ENCODE measurements around the gene GMDS.

DNA sequence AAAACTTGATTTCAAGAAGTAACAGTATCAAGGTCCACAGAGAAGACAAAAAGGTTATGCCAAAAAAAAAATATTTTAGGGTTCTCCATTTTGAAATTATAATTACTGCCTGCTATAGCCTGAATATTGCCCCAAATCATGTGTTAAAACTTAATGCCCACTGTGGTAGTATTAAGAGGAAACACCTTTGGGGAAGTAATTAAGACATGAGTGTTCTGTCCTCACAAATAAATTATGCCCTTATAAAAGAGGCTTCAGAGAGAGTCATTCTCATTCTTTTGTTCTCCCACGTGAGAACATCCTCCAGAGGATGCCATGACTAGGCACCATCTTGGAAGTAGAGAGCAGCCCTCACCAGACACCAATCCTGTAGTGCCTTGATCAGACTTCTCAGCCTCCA is 66.2 kb downstream of the GMDS start:
- no peak for TF ChIP-seq EP300 (IDR thresholded peaks at IDR 0.05; ENCODE audit: borderline replicate concordance in 1 of 2, low read depth in 2 of 2, low read length in 2 of 2)
- TF ChIP-seq CHD2 (IDR thresholded peaks at IDR 0.05; ENCODE audit: low read length) = no peak
- TF ChIP-seq, protein P1, sequence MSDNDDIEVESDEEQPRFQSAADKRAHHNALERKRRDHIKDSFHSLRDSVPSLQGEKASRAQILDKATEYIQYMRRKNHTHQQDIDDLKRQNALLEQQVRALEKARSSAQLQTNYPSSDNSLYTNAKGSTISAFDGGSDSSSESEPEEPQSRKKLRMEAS (IDR thresholded peaks at IDR 0.05) = no peak
- TF ChIP-seq, protein P2, sequence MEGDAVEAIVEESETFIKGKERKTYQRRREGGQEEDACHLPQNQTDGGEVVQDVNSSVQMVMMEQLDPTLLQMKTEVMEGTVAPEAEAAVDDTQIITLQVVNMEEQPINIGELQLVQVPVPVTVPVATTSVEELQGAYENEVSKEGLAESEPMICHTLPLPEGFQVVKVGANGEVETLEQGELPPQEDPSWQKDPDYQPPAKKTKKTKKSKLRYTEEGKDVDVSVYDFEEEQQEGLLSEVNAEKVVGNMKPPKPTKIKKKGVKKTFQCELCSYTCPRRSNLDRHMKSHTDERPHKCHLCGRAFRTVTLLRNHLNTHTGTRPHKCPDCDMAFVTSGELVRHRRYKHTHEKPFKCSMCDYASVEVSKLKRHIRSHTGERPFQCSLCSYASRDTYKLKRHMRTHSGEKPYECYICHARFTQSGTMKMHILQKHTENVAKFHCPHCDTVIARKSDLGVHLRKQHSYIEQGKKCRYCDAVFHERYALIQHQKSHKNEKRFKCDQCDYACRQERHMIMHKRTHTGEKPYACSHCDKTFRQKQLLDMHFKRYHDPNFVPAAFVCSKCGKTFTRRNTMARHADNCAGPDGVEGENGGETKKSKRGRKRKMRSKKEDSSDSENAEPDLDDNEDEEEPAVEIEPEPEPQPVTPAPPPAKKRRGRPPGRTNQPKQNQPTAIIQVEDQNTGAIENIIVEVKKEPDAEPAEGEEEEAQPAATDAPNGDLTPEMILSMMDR (IDR thresholded peaks at IDR 0.05; ENCODE audit: control extremely low read depth in 1 of 3, insufficient read depth in 1 of 3, low read depth in 1 of 3, low read length in 3 of 3) = no peak
- TF ChIP-seq HDAC6 (IDR thresholded peaks at IDR 0.05; ENCODE audit: low read depth, low read length) = no peak
- no peak for TF ChIP-seq POLR2A (IDR thresholded peaks at IDR 0.05; ENCODE audit: control extremely low read depth in 1 of 2, low read depth in 2 of 2, low read length in 2 of 2)
- no peak for TF ChIP-seq EZH2 (IDR thresholded peaks at IDR 0.05; ENCODE audit: low read depth, low read length, severe bottlenecking)
- no peak for TF ChIP-seq SP1 (IDR thresholded peaks at IDR 0.05; ENCODE audit: low read depth, low read length)
- TF ChIP-seq MAFK (IDR thresholded peaks at IDR 0.05; ENCODE audit: low read depth, low read length) = no peak
- TF ChIP-seq TEAD4 (IDR thresholded peaks at IDR 0.05; ENCODE audit: low read depth, low read length) = no peak
- no peak for TF ChIP-seq TAF1 (IDR thresholded peaks at IDR 0.05; ENCODE audit: low read depth, low read length)
